H1 (cell line): ENCODE results near the gene LTN1. TPM values are rescaled to one million over a fixed set of nuclear protein-coding genes. Genes with fewer than 3 reads are reported as not detected.

Source experiments
- CTCF ChIA-PET: fragments of 300-600 bp; sonication (Branson Sonifier 250); formaldehyde crosslinking; loops from one replicate; lab custom pipeline; 2021; ENCODE audit not compliant: partially characterized antibody; lab: Charles Lee
- POLR2A ChIA-PET: fragments of 300-600 bp; sonication (Branson Sonifier 250); formaldehyde crosslinking; loops from one replicate; lab custom pipeline; 2021; ENCODE audit warnings: inconsistent platforms; ENCODE audit not compliant: partially characterized antibody; lab: Charles Lee
- DNase-seq, 2 experiments: peaks; one replicate each; pipeline versions ENCODE4 v3.0.0 to v3.0.0-alpha.2; 2010 to 2022; ENCODE audit warnings: low spot score in 2 of 2, low read depth in 1 of 2, mixed read lengths in 1 of 2
- FAIRE-seq: peaks from 2 replicates; lab custom pipeline; 2011; peaks lifted over from hg19 to GRCh38; lab: Jason Lieb, UNC
- H2AFZ ChIP-seq: 2 replicates; pipeline ENCODE4 v1.8.1; 2012; ENCODE audit warnings: low read length, inconsistent platforms
- H2AK5ac ChIP-seq: 2 replicates; pipeline ENCODE4 v1.6.1; 2013; ENCODE audit warnings: low read depth, low read length
- H2BK120ac ChIP-seq: replicated peaks from 2 replicates; pipeline ENCODE3; 2013; ENCODE audit warnings: low read depth, low read length, inconsistent platforms
- H2BK12ac ChIP-seq: 2 replicates; pipeline ENCODE4 v1.6.1; 2013; ENCODE audit warnings: low read depth, low read length
- H2BK15ac ChIP-seq: 2 replicates; pipeline ENCODE4 v1.6.1; 2013; ENCODE audit warnings: low read length
- H2BK20ac ChIP-seq: 2 replicates; pipeline ENCODE4 v1.6.1; 2013; ENCODE audit warnings: low read length
- H2BK5ac ChIP-seq: 2 replicates; pipeline ENCODE4 v1.6.1; 2013; ENCODE audit warnings: low read depth, low read length
- H3K14ac ChIP-seq: 2 replicates; pipeline ENCODE4 v1.6.1; 2013; ENCODE audit warnings: inconsistent platforms; ENCODE audit not compliant: insufficient read length
- H3K18ac ChIP-seq: 2 replicates; pipeline ENCODE4 v1.6.1; 2013; ENCODE audit warnings: low read length; ENCODE audit errors: extremely low read depth
- H3K23ac ChIP-seq: 2 replicates; pipeline ENCODE4 v1.6.1; 2013; ENCODE audit warnings: inconsistent platforms; ENCODE audit not compliant: insufficient read length
- H3K23me2 ChIP-seq: 2 replicates; pipeline ENCODE4 v1.6.1; 2013; ENCODE audit warnings: low read depth, low read length
- H3K27ac ChIP-seq: 2 replicates; pipeline ENCODE4 v1.6.1; 2011; ENCODE audit warnings: low read depth, low read length, inconsistent platforms
- H3K27me3 ChIP-seq, 4 experiments: replicated peaks in 1 of 4; 1 replicate in 1 of 4; 2 replicates in 3 of 4; pipeline versions ENCODE4 v1.6.1 to v1.8.1; 2011 to 2013; ENCODE audit warnings: low read length in 3 of 4, mild to moderate bottlenecking in 3 of 4, inconsistent platforms in 2 of 4, mixed read lengths in 2 of 4, moderate library complexity in 1 of 4; ENCODE audit not compliant: control insufficient read depth in 3 of 4, insufficient read depth in 3 of 4; ENCODE audit errors: extremely low read depth in 1 of 4
- H3K36me3 ChIP-seq, 4 experiments: 2 replicates each; pipeline versions ENCODE4 v1.6.1 to v1.8.1; 2011 to 2013; ENCODE audit warnings: mild to moderate bottlenecking in 4 of 4, low read length in 3 of 4, moderate library complexity in 2 of 4, control low read depth in 1 of 4, inconsistent platforms in 1 of 4; ENCODE audit not compliant: insufficient read depth in 4 of 4, control insufficient read depth in 2 of 4
- H3K4ac ChIP-seq: replicated peaks from 2 replicates; pipeline ENCODE3; 2013; ENCODE audit warnings: low read length, low read depth, mixed read lengths, inconsistent platforms; ENCODE audit not compliant: insufficient read length
- H3K4me1 ChIP-seq, 4 experiments: replicated peaks in 1 of 4; 1 replicate in 1 of 4; 2 replicates in 3 of 4; pipeline versions ENCODE4 v1.6.1 to v1.8.1; 2011 to 2013; ENCODE audit warnings: low read length in 3 of 4, inconsistent platforms in 2 of 4, mixed read lengths in 1 of 4; ENCODE audit not compliant: insufficient read depth in 4 of 4, control insufficient read depth in 3 of 4
- H3K4me2 ChIP-seq, 2 experiments: 2 replicates each; pipeline versions ENCODE4 v1.6.1 to v1.8.1; 2011 to 2013; ENCODE audit warnings: low read depth in 2 of 2, low read length in 2 of 2, control low read depth in 1 of 2, inconsistent platforms in 1 of 2, mild to moderate bottlenecking in 1 of 2; ENCODE audit not compliant: insufficient read depth in 1 of 2
- H3K4me3 ChIP-seq, 4 experiments: fragments of 200-600, 300-600 bp in 1 of 4; sonication (generic), shearing (Covaris generic), sonication (Bioruptor Twin) in 1 of 4; 2 replicates each; pipeline versions ENCODE4 v1.5.1 to v1.8.1; 2011 to 2016; ENCODE audit warnings: low read length in 4 of 4, low read depth in 3 of 4, control low read depth in 2 of 4, inconsistent platforms in 2 of 4, mild to moderate bottlenecking in 2 of 4, mixed read lengths in 1 of 4, moderate library complexity in 1 of 4; ENCODE audit not compliant: insufficient read depth in 2 of 4; ENCODE audit errors: extremely low read depth in 1 of 4
- H3K56ac ChIP-seq: replicated peaks from 2 replicates; pipeline ENCODE3; 2013; ENCODE audit warnings: low read depth, mild to moderate bottlenecking, mixed read lengths, low read length, inconsistent platforms; ENCODE audit not compliant: insufficient read length
- H3K79me1 ChIP-seq: 2 replicates; pipeline ENCODE4 v1.6.1; 2013; ENCODE audit warnings: low read depth, low read length, control low read depth
- H3K79me2 ChIP-seq, 2 experiments: 2 replicates each; pipeline versions ENCODE4 v1.6.1 to v1.8.1; 2012 to 2013; ENCODE audit warnings: low read length in 2 of 2, mild to moderate bottlenecking in 2 of 2, inconsistent platforms in 1 of 2; ENCODE audit not compliant: insufficient read depth in 2 of 2, control insufficient read depth in 1 of 2
- H3K9ac ChIP-seq, 4 experiments: replicated peaks in 1 of 4; 1 replicate in 1 of 4; 2 replicates in 3 of 4; pipeline versions ENCODE4 v1.6.1 to v1.8.1; 2011 to 2013; ENCODE audit warnings: low read depth in 3 of 4, low read length in 3 of 4, control low read depth in 2 of 4, mild to moderate bottlenecking in 2 of 4, moderate library complexity in 2 of 4, inconsistent platforms in 1 of 4; ENCODE audit errors: extremely low read depth in 1 of 4
- H3K9me3 ChIP-seq, 2 experiments: 2 replicates each; pipeline versions ENCODE4 v1.6.1 to v1.8.1; 2012 to 2013; ENCODE audit warnings: mild to moderate bottlenecking in 2 of 2, moderate library complexity in 2 of 2, control low read depth in 1 of 2, inconsistent platforms in 1 of 2, low read depth in 1 of 2, low read length in 1 of 2, mixed read lengths in 1 of 2; ENCODE audit not compliant: insufficient read depth in 2 of 2
- H4K20me1 ChIP-seq, 2 experiments: replicated peaks in 1 of 2; 2 replicates each; pipeline versions ENCODE3 to v1.8.1; 2011 to 2013; ENCODE audit warnings: inconsistent platforms in 2 of 2, low read length in 2 of 2, mild to moderate bottlenecking in 1 of 2; ENCODE audit not compliant: insufficient read depth in 2 of 2, control insufficient read depth in 1 of 2
- H4K5ac ChIP-seq: 2 replicates; pipeline ENCODE4 v1.6.1; 2013; ENCODE audit warnings: low read length, low read depth, mixed read lengths, inconsistent platforms; ENCODE audit not compliant: insufficient read length
- H4K8ac ChIP-seq: 2 replicates; pipeline ENCODE4 v1.8.0; 2013; ENCODE audit warnings: mild to moderate bottlenecking, moderate library complexity, low read length, inconsistent platforms; ENCODE audit not compliant: insufficient read depth; ENCODE audit errors: extremely low read depth
- H4K91ac ChIP-seq: replicated peaks from 2 replicates; pipeline ENCODE3; 2013; ENCODE audit warnings: low read length, mixed read lengths, inconsistent platforms; ENCODE audit not compliant: insufficient read length
- NANOG ChIP-seq: IDR thresholded peaks from 2 replicates; pipeline ENCODE4 v1.6.1; 2011; ENCODE audit warnings: low read length, low read depth, mild to moderate bottlenecking, inconsistent platforms; ENCODE audit not compliant: insufficient read depth, poor library complexity, severe bottlenecking
- SP2 ChIP-seq: IDR thresholded peaks from 2 replicates; pipeline ENCODE4 v1.6.1; 2012; ENCODE audit warnings: mild to moderate bottlenecking, low read length, inconsistent platforms
- SP4 ChIP-seq: IDR thresholded peaks from 2 replicates; pipeline ENCODE4 v1.6.1; 2012; ENCODE audit warnings: low read length, inconsistent platforms
- SUZ12 ChIP-seq: fragments of 200-600 bp; sonication (generic); IDR thresholded peaks from 2 replicates; pipeline ENCODE4 v1.6.1; 2012; ENCODE audit warnings: mild to moderate bottlenecking, inconsistent platforms, low read length, moderate library complexity, mixed read lengths
- WGBS, 2 experiments: shearing (Covaris generic) in 1 of 2; methylation state at CpG; one replicate each; pipeline versions ENCODE4 v1.1.6 to v1.1.7; 2013 to 2015; ENCODE audit warnings: low lambda C conversion rate in 2 of 2, mixed read lengths in 2 of 2, inconsistent platforms in 1 of 2, low coverage in 1 of 2, missing lambda C conversion rate in 1 of 2; ENCODE audit not compliant: insufficient replicate concordance in 2 of 2, insufficient coverage in 1 of 2, insufficient read length in 1 of 2; ENCODE audit errors: extremely low coverage in 1 of 2, missing lambda C conversion rate in 1 of 2; 5-methylcytosine and 5-hydroxymethylcytosine counted together
- polyA plus RNA-seq, 7 experiments: library from polyadenylated mRNA; depleted of rRNA in 3 of 7; stranded (reverse) in 5 of 7; unstranded in 2 of 7; fragments of >200 nt in 5 of 7; fragments of 200-250 nt in 2 of 7; gene quantifications; 1 replicate in 5 of 7; 2 replicates in 1 of 7; 4 replicates in 1 of 7; pipeline versions ENCODE4 v1.2.1 to v1.2.3, GENCODE V29; 2011 to 2013; ENCODE audit warnings: missing spikeins in 2 of 7, mixed read lengths in 2 of 7
- total RNA-seq: library from RNA; stranded (reverse); fragmentation: NEBNext Ultra II Directional; extraction: Animal tissue kit (Norgen Biotek cat#: 25700); gene quantifications from 2 replicates; pipeline ENCODE4 v1.2.1, GENCODE V29; 2021

Gene LTN1
- total and polyA plus RNA-seq, 2 of the 8 experiments (the other 6 are each of a cell fraction or from before 2014, with no cell fraction given): 3.2 to 23.5 TPM

- H3K9ac ChIP-seq: peak within 1 kb of the TSS; percentile 95 to 100 (median 99)
- DNase-seq (peak; percentile 81 to 98), FAIRE-seq (no peak)
- peak within 1 kb of the TSS; percentile 85 to 99 (median 96) for H3K4me3 ChIP-seq
- H3K4me2 ChIP-seq: peak within 1 kb of the TSS; percentile 93 to 95
- peak within 1 kb of the TSS; percentile 86; the same call in 1 of the 2 replicates for H2BK20ac ChIP-seq
- H3K36me3 ChIP-seq: no peaks in the 10 kb centered on the region; a peak in 1 of 8 replicates
- ChIA-PET POLR2A (interaction anchor here (0.7 to 3.3 kb wide), 12 partner anchors 9 to 91 kb away, joined by 3 to 28 read pairs (median 4); partner anchors contain the start of gene LTN1), CTCF (interaction anchor here (0.6 to 1.4 kb wide), 3 partner anchors 24 to 280 kb away, joined by 3 to 5 read pairs (median 4); no protein-coding TSS in a partner anchor)
- peak within 1 kb of the TSS; percentile 72; the same call in 1 of the 2 replicates for H2BK15ac ChIP-seq
- no peaks in the 10 kb centered on the region; the same call in 1 of the 2 replicates for H3K79me1 ChIP-seq
- peak within 1 kb of the TSS; percentile 98 for H4K5ac ChIP-seq
- peaks cover 0 to 3% of the 10 kb centered on the region in 2 experiments for H4K20me1 ChIP-seq
- peak within 1 kb of the TSS; percentile 92; the same call in 1 of the 2 replicates for H2BK12ac ChIP-seq
- peak within 1 kb of the TSS; percentile 96 for H3K56ac ChIP-seq
- no peak within 1 kb of the TSS for H2AK5ac ChIP-seq
- H3K18ac ChIP-seq: peak within 1 kb of the TSS; percentile 98
- peak within 1 kb of the TSS; percentile 61 for H4K91ac ChIP-seq
- no peak within 1 kb of the TSS for H3K14ac ChIP-seq
- H3K4ac ChIP-seq: peak within 1 kb of the TSS; percentile 92
- peak within 1 kb of the TSS; percentile 100 for H4K8ac ChIP-seq
- no peaks in the 10 kb centered on the region for H3K4me1 ChIP-seq
- H3K23me2 ChIP-seq: peaks cover 5% of the 10 kb centered on the region; the same call in 1 of the 2 replicates
- no peak within 1 kb of the TSS for H3K23ac ChIP-seq
- 2% methylated on average over 48 of the region's 48 CpGs; no CpG with 5 or more reads in 1 of the 2 experiments for WGBS, 2 experiments
- H2BK5ac ChIP-seq: peak within 1 kb of the TSS; percentile 100
- peaks cover 0 to 30% of the 10 kb centered on the region in 2 experiments; a peak in 2 of 4 replicates for H3K79me2 ChIP-seq
- peak within 1 kb of the TSS; percentile 99 for H2AFZ ChIP-seq
- H2BK120ac ChIP-seq: peak within 1 kb of the TSS; percentile 91
- no peaks in the 10 kb centered on the region for H3K27me3 ChIP-seq
- no peaks in the 10 kb centered on the region for H3K9me3 ChIP-seq
- peak within 1 kb of the TSS; percentile 99 for H3K27ac ChIP-seq
- peak; percentile 82 for TF ChIP-seq SP2
- TF ChIP-seq SUZ12: no peak
- TF ChIP-seq NANOG: no peak
- 0 out of 2 replicates have a peak, but pooled peaks have one; percentile 45 for TF ChIP-seq SP4
Measured at GRCh38 chr21:29024474-29025327, 32.0 kb upstream of the LTN1 start, which contains the start of gene USP16. Gene USP16, plus strand, starts transcription at chr21:29024668. Its CDS starts 3,246 bp downstream, at chr21:29027914.
